GM21529 (cell line): ENCODE results near the gene COMMD3.
"Not testable (repeated sequence)": the region's sequence is repeated elsewhere in the genome, so short reads cannot be mapped to it uniquely, and the experiment has no call there.

ENCODE experiments used
- ATAC-seq: cut with Tn5 transposase; IDR thresholded peaks from one replicate; pipeline ENCODE4 v1.9.1; 2021; ENCODE audit not compliant: unreplicated experiment

COMMD3 gene

DNA sequence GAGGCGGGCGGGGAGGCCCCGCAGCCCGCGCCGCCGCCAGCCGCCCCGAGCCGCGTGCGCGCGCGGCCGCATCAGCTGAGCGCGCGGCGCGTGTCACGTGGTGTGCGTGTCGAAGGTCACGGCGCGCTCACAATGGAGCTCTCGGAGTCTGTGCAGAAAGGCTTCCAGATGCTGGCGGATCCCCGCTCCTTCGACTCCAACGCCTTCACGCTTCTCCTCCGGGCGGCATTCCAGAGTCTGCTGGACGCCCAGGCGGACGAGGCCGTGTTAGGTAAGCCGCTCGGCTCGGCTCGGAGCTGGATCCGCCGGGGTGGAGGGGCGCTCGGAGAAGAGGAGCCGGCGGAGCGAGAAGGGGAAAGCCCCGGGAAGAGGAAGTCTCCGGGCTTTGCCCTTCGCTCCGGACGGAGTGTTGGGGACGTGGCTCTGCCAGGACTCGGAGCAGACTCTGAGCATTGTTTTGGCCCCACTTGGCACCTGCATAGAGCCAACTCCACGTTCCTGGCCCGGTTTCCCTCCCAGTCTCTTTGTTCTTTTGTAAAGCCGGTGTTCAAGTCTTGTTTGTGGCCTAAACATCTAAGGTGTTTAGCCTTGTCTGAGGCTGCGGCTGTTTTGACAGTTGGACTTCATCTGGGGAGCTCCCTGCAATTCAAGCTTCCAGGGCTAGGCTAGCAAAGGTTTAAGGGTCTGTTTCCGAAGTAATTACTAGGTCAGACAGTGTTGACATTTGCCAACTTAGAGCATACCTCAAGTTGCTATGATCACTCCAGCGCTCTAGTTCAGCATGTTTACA lies at the start of gene COMMD3:
Gene COMMD3 (plus strand): TSS at position 103 of the 790 bp plus-strand sequence. CDS start 30 bp downstream, at position 133.
- ATAC-seq = peak; percentile 66

DNA sequence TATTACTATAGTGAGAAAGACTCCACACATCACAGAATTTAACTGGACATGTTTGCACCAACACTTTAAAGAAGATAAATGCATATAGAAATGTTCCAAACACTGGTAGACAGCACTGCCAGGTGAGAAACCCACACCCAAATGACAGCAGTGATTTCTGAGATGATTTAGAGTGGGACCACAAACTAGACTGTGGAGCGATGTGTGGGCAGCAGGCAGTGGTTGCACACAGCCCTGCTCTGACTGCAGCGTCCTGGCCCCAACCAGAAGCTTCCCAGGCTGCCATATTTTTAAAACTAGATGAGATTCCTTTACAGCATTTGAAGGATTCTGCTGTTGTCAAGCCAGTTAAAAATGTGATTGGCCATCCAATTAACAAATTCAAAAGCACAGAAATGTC lies 47.7 kb upstream of the COMMD3 start:
- no peak for ATAC-seq

DNA sequence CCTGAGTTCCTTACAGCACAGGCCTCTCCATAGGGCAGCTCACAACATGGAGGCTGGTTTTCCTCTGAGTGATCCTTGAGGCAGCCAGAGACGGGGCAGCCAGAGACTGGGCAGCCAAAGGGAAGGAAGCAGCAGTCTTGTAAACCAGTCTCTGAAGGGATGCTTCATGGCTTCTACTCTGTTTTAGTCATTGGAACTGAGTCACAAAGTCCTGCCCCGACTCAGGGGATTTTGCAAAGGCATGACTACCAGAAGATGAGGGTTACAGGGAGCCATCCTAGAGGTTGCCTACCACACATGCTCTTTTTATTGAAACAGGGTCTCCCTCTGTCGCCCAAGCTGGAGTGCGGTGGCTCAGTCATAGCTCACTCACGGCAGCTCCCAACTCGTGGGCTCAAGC lies 44.4 kb upstream of the COMMD3 start:
- no peak for ATAC-seq

DNA sequence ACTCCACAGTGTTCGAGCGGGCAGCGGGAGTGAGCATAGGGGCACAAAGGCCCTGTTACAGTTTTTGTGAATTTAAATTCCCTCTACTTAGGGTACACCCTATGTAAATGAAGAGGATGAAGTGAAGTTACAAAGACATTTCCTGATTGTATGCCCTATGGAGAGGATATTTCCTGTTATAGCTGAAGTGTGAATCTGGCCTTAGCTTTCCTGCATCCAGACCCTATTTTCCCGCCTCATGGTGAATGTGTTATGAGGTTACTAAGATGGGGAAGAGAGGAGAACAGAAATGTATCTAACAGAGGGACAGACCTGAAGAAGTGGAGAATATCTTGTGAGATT lies 37.8 kb upstream of the COMMD3 start:
- no peak for ATAC-seq

DNA sequence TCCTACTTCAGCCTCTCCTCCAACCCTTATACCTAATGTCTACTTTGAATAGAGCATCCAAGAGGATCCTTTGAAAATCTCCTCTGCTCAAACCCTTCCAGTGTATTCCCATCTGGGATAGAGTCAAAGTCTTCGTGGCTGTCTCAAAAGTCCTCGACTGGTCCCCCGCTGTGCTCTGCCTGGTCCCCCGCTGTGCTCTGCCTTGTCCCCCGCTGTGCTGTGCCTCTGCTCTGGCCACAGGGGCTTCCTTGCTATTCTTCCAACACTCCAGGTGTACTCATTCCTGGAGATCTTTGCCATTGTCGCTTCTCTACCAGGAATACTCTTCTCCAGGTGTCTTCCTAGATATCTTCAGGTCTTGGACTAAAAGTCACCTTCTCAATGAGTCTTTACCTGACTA lies 36.1 kb upstream of the COMMD3 start:
- ATAC-seq = no peak

DNA sequence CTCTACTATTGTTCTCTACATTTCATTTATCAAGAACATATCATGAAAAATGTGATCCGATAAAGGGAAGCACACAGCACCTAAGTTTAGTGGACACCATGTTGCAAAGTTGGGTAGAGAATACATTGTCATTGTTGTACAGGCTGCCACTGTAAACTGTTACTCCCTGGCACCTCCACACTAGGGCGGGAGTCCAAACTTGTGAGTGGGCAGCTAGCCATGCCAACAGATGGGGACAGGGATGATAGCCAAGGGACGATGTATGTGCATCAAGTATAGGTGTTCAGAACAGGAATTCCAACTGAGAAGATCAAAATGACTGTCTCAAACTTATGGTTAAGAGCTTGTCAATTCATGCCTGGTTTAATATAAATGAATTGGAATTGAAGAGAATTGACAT lies 31.1 kb upstream of the COMMD3 start:
- ATAC-seq = no peak

DNA sequence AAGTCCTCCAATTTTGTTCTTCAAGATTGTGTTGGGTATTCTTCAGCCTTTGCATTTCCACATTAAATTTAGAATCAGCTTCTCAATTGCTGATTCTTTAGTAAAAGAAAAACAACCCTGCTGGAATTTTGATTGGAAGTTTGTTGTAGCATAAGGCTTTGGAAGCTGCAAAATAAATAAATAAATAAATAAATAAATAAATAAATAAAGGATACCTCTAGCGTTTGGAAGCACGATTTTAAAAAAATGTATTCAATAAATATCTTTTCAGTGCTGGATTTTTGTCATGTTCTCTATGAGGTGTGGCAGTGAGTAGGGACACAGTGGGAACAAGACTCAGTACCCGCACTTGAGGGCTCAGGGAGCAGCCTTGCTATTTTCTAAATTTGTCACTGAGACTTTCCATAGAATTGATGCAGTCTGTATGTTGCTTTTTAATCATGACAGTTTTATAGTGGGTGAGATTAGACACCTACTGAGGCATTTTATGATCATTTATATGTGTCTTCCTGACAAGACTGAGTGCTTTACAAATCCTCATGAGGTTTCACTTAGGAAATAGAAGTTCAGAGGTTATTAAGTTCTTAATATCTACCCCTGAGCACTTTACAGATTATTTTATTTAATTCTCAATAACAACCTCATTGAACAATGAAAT lies 22.3 kb upstream of the COMMD3 start:
- ATAC-seq = no peak

DNA sequence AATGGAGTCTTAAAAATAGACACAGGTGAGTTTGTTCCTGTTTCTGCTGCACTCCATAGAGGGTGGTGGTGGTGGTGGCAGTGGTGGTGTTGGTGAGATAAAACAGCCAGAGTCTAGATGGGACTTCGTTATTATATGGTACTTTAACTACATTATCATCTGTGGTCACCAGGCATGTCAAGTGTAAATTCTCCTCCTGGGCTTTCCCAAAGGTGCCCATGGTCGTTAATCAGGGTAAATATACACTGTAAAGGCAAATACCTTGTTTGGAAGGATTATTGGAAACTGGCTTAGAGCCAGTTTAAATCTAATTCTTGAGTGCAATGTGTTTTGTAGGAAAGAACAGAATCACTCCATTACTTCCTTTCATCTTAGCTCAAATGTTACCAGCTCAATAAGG lies 21.5 kb upstream of the COMMD3 start:
- ATAC-seq = no peak

DNA sequence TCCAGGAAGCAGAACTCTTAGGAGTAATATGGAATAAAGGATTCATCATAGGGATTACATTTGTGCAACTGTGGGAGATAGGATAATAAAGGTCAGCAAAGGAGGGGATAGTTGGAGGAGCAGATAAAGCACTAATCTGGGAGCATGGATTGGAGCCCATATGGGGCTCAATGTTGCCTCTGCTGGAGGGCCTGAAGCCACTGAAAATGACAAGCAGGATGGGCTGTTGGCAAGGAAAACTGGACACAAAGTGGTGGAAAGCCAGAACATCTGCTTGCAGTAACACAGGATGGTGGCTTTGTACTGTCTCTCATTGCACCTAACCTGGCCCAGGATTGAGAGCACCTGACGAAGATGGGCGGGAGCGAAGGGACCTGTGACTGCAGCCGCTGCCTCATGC lies 15.0 kb upstream of the COMMD3 start:
- ATAC-seq = no peak

DNA sequence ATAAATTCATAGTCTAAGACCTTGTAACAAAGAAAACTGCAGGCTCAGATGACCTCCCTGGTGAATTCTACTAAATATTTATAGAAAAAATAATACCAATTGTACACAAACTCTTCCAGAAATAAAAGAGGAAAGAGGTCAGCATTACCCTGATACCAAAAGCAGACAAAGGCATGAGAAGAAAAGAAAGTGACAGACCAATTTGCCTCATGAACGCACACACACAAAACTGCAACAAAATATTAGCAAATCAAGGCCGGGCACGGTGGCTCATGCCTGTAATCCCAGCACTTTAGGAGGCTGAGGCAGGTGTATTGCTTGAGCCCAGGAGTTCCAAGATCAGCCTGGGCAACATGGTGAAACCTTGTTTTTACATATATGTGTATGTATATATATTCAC lies 12.7 kb upstream of the COMMD3 start:
- ATAC-seq = no peak

DNA sequence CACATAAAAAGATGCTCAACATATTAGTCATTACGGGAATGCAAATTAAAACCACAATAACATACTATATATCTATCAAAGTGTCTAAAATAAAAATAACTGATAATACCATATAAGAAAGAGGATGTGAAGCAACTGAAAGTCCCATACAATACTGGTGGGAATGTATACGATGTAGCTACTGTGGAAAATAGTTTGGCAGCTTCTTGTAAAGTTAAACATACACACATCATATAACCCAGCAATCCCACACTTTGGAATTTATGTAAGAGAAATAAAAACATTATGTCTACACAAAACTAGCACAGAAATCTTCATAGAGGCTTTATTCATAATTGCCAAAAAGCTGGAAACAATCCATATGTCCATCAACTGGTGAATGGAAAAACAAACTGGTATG lies 10.5 kb upstream of the COMMD3 start:
- ATAC-seq = no peak

DNA sequence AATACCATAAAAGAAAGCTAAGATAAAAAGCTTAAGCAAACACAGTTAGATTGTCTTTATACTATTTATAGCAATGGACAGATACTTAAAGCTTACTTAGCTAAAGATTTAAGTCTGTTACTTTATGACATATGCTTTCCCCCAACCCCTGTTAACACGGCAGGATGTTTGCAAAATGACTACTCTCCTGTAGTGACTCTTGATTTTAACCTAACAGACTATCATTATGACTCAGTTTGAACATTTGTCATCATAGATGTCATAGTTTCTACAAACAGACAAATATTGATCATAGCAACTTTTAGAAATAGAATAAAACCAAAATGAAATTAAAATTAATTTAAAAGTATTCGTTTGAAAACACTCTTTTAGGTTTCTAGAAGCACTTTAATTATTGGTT lies 7.8 kb upstream of the COMMD3 start:
- ATAC-seq = peak; percentile 96

DNA sequence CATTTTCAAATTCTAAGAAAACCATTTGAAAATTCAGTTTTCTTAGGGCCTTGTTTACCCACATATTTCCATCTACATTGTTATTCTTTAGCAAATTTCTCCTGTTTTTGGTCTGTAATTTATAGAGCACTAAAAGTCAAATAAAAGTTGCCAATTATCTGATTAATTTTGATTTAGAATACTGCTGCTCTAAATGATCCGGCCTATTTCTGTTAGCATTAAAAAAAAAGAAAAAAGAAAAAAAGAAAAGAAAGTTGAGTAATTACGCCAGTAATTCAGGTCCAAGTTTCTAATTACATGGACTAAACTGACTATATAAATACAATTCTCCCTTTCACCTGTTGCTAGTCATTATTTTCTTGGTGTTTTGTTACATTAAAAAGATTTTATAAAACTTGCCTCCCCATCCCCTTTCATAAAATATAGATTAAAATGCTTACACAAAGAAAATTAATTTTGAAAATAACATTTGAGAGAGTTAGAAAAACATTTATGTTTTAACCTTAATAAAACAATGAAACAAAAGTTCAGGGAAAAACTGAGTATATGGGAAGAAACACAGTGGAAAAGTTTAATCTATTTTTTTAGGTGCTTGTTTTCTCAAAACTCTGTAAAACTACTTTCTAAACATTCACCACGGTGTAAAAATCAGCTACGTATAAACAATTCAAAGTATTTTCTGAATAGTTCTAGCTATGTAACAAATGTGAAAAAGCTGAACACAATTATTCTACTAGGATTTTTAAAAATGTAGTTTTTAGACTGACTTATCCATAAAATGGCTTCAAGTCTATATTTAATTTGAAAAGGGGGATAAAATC lies 6.8 kb upstream of the COMMD3 start:
- no peak for ATAC-seq

DNA sequence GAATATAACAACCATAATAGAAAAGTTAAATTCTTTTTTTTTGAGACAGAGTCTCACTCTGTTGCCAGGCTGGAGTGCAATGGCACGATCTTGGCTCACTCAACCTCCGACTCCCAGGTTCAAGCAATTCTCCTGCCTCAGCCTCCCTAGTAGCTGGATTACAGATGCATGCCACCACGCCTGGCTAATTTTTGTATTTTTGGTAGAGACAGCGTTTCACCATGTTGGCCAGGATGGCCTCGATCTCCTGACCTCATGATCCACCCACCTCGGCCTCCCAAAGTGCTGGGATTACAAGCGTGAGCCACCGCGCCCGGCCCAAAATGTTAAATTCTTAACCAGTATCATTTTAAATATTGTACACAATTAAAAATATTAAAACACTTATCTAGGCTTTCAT lies 6.2 kb upstream of the COMMD3 start:
- ATAC-seq = not testable (repeated sequence)

DNA sequence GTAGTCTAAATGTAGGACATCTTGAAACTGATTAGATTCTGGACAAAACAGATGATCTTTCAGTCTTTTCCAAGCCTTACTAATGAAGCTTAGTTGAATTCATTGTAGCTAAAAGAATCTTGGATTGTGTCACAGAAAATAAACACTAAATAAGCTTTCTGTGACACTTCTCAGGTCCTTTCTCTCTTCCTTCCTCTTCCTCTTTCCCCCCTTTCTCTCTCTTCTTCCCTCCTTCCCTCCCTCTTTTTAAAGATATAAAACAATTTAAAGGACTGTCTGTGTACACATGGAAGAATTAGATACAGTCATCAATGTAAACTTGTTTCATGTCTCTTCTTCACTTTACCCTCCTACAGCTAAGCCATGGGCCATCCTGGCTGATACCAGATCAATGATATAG lies 5.3 kb upstream of the COMMD3 start:
- no peak for ATAC-seq

DNA sequence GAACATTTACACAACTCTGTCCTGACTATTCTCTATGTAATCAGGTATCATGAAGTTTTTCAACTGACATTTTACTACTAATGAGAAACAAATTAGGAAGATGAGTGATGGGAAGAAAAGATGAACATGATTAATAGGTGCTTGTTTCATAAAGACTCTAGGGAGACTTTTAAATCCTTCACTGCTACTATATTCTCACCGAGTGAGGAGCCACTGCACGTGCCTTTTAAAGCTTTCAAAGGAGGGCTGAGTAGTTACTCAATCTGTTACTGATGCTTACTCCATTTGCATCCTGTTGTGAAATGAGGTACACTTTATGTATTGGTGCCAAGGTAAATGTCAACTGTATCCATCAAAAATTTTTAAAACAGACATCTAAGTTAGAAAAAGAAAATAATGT lies 1.3 kb upstream of the COMMD3 start:
- ATAC-seq = no peak

DNA sequence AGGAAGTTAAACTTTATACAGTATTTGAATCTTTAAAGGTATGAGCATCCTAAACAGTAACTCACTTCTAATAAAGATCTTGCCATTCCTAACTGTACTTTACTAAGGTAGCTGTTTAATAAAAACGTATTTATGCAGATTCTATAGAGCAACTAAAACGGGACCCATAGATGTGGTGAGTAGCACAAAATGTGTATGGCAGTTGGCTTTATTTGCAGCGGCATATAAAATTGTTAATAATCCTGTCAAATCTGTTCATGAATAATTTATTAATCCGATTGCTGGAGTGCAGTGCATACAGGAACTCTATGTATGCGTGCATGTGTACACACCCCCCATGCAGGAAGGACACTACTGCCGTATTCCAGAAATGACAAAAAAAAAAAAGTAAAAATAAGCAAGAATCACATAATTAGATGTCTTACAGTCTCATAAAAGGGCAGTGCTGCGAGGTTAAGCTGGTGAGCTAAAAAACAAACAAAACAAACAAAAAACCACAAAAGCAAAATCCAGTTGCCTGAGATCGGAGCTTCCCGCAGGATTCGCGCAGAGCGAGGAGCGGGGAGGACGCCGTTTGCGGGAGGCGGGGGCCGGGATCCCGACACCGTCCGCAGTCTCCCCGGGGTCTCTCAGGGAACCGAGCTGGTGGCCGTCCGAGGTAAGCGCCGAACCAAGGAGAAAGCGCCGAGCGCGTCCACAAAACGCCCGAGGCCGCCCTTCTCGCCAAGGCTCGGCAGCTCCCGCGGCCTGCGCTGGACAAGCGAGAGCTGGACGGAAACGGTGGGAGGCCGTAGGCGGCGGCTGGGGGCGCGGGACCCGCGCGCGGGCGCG lies 518 bp upstream of the COMMD3 start:
- ATAC-seq = peak; percentile 25

DNA sequence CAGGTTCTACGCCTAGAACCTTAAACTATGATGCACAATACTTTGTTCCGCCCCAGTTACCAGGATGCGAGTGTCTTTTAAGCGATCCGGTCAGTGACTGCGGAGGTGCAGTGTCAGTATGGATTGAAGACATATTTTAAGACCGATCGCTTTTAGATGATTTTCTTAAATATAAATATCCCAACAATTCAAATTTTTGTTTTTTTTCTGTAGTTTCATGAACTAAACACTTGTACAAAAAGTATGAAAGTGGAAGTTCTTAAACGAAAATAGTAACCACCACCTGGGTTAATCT lies 835 bp downstream of the COMMD3 start:
- ATAC-seq = peak; percentile 29

DNA sequence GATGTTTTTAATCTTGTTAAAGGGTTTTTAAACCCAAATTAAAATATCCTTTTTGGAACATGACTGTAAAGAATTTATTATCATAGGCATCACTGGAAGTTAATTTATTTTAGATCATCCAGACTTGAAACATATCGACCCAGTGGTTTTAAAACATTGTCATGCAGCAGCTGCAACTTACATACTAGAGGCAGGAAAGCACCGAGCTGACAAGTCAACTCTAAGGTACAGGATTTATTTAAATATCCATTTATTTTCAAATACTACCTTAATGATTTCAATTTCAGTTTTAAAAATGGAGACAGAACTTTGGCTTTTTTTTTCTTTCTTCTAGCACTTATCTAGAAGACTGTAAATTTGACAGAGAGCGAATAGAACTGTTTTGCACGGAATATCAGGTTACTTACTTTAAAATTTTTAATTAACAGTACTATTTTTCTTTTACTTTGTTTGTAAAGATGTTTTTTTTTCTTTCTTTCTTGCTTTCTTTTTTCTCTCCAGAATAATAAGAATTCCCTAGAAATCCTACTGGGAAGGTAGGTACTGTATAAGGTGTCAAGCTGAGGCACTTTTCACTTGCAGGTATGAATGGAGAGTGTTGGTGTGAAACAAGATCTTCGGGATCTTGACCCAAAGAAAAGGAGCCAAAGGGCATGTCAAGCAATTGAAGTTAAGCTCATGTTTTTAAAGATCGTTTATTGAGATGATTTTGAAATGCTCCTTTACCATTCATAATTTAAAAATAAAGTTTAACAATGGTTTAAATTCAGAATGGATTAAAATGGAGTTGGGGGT lies 1.8 kb downstream of the COMMD3 start:
- no peak for ATAC-seq

DNA sequence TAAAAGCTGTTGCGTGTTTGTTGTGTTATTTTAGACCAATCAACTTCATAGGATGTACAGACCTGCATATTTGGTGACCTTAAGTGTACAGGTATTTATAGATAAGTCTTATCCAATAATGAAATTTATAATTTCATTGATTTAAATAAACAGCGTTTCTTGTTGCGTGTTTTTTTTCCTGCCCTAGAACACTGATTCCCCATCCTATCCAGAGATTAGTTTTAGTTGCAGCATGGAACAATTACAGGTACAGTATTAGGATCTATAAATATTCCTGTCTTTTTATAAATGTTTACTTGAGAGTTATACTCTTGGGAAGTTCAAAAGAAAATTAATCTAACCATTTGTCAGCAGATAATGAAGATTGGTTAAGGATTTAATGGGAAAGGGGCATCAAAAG lies 2.6 kb downstream of the COMMD3 start:
- no peak for ATAC-seq
